HG03135 (cell line): ENCODE results near the gene C17orf75.
A peak's percentile ranks its signal among the peaks of the same experiment; 100 is the strongest.
"Not testable (repeated sequence)": the region's sequence is repeated elsewhere in the genome, so short reads cannot be mapped to it uniquely, and the experiment has no call there.

Experiments used
- ATAC-seq: cut with Tn5 transposase; IDR thresholded peaks from one replicate; pipeline ENCODE4 v1.9.1; 2021; ENCODE audit warnings: mild to moderate bottlenecking, moderate library complexity; ENCODE audit not compliant: unreplicated experiment

Gene C17orf75

DNA sequence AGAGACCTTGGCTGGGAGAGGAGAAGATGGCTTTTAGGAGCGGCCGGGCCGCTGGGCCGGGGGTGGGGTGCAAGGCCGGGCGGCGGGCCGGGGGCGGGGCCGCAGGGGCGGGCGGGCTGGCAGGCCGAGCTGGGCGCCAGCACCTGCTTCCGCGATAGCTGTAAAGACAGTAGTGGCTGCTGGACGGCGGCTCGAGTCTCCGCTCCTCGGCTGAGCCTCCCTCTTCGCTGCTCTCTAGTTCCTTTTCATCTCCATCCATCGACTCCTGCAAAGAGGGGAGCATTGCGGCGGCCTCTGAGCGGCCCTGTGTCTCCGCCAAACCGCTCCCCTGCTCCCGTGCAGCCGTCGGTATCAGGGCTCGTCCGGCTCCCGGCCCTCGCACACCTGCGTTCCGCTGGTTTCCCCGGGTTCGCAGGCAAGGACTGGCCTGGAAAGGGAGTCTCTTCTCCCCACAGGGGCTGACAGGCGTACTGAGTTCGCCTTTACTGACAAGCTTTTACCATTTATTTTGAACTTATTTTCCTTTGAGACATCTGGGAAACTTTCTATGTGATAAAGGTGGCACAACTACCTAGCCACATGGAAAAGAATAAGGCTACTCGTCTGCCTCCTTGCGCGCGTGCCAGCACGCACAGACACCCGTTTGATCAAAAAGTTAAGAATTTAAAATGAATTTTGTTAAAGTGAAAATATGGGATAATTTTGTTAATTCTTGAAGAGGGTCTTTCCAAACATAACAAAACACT lies at the start of gene C17orf75:
TSS of gene C17orf75 (minus strand) at position 317 of the 746 bp plus-strand sequence. CDS start at position 283, 34 bp downstream.
- ATAC-seq, result peak; percentile 84

GRCh38 chr17:32388613-32389459 lies 46.9 kb upstream of the C17orf75 start:
- ATAC-seq, result no peak

DNA sequence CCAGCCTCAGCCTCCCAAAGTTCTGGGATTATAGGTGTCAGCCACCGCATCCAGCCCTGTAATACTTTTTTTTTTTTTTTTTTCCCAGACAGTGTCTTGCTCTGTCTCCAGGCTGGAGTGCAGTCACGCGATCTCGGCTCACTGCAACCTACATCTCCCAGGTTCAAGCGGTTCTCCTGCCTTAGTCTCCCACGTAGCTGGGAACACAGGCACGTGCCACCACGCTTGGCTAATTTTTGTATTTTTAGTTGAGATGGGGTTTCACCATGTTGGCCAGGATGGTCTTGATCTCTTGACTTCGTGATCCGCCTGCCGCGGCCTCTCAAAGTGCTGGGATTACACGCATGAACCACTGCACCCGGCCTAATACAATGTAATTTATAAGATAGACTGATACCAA lies 46.2 kb upstream of the C17orf75 start:
- not testable (repeated sequence) for ATAC-seq

DNA sequence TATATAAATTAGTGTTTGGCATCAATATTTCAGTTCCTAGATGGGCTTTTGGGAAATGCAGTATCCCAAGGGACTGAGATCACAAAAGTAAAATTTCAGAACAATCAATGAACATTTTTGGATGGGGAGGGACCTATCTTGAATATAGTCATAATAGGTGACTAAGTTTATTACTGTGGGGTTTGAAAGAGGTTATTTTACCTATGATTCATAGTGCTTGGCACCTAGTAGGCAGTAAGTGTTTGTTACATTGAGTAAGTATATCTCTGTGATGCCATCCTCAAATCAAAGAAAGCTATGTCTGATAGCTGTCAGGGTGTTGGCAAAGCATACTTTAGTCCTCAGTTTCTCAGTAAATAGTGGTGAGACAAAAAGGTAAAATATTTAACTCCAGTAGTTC lies 44.9 kb upstream of the C17orf75 start:
- no peak for ATAC-seq

GRCh38 chr17:32385971-32386370 lies 44.0 kb upstream of the C17orf75 start:
- ATAC-seq, result no peak

- ATAC-seq, result no peak
Observed at GRCh38 chr17:32385121-32385520, 43.1 kb upstream of the C17orf75 start.

DNA sequence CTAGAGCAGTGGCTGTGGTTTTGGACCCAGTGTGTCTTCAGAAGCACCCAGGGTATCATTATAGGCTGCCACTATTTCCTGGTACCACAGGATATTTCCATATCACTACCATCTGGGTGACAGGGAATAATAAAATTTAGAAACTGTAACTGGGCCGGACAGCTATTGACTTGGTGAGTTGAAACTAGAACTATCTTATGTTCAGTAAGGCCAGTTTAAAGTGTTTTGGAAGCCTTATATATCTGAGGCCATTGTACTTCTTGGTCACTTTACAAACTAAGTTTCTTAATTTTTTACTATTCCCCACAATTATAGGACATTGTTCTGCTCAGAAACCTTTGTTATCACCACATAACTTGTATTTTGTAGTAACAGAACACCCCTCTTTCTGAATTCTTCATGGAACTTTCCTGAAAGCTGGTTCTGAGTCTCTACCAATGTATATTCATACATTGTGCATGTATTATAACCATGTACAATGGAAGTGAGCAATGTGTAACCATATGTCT lies 42.0 kb upstream of the C17orf75 start:
- ATAC-seq, result no peak

DNA sequence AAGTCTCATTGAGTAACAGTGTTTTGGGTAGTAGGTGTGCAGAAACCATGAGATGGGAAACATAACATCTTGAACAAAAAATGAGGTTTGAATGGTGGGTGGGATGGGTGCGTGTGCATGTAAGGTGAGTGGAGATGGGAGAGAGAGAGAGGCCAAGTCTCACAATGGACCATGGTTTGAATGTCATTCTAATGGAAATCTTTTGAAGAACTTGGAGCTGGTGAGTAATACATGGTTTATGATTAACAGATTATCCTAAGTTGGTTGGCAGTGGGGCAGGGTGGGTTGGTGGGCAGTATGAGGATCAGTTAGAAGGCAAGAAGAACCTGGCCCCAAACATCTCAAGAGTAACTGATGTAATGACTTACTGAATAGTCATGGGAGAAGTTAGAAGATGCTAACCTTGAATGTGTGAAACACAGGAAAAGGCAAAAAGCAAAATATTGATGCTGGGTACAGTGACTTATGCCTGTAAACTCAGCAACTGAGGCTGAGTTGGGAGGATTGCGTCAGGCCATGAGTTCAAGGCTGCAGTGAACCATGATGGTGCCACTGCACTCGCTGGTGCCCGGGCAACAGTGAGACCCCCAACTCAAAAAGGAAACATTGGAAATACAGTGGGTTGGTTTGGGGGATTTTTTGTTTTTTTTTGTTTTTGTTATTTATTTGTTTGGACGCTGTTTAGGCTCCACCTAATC lies 40.7 kb upstream of the C17orf75 start:
- no peak for ATAC-seq

DNA sequence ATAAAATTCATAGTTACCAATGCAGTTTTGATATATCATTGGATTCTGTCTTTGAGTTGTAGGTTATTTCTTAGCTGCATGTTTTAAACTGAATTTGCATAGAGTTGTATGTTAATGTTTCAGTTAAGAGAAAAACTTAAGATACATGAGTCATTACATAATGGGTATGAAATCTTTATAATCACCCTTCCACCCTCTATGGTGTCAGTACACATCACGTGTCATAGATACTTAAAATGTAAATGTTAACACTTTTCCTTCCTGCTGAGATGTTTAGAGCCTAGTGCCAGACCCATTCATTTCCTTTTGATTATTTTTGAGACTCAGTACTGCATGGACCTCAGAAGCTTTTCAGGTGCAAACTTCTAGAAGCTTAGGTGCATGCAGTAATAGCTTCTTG lies 28.5 kb upstream of the C17orf75 start:
- no peak for ATAC-seq

DNA sequence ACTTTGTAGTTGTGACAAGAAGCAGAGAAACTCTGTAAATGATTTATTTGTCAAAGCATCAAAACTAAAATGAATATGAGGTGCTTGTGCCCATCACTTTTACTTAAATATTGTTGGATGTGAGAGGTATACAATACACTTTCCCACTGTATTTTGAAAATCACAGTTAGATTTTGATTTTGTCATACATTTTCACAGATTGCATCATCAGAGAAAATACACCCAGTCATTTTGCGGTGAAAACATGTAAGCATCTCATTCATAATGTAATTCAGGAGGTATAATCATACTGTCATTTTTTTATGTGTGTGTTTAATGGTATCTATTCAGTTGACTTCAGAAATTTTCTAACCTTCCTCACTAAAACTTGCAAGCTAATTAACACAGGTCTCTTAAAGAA lies 19.3 kb upstream of the C17orf75 start:
- ATAC-seq, result no peak

- no peak for ATAC-seq
Observed at GRCh38 chr17:32357615-32358014, 15.6 kb upstream of the C17orf75 start.

DNA sequence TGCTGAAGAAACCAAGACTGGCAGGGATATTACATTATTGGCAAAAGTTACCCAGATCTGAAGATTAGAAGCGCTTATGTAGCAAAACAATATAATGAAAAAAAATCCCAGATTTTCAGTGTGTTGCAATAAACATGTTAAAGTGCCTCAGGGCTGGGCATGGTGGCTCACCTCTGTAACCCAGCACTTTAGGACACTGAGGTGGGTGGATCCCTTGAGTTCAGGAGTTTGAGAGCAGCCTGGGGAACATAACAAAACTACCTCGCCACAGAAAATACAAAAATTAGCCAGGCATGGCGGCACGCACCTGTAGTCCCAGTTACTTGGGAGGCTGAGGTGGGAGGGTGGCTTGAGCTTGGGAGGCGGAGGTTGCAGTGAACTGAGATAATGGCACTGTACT lies 14.8 kb upstream of the C17orf75 start:
- no peak for ATAC-seq

DNA sequence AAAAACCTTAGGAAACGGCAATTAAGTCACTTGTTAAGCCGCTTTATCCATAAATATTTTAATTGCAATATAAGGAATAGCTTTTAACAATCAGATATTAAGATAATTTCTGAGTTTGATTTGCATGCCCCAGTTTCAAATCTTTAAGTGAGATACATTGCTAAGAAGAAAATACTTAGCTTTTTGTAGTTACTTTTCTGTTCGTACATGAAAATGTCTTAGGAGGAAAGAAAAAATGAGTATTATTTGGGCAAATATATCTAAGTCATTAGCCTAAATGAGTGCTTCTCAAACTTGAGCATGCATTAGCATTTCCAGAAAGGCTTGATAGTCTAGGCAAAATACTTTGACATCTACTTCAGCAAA lies 14.4 kb upstream of the C17orf75 start:
- ATAC-seq, result no peak

DNA sequence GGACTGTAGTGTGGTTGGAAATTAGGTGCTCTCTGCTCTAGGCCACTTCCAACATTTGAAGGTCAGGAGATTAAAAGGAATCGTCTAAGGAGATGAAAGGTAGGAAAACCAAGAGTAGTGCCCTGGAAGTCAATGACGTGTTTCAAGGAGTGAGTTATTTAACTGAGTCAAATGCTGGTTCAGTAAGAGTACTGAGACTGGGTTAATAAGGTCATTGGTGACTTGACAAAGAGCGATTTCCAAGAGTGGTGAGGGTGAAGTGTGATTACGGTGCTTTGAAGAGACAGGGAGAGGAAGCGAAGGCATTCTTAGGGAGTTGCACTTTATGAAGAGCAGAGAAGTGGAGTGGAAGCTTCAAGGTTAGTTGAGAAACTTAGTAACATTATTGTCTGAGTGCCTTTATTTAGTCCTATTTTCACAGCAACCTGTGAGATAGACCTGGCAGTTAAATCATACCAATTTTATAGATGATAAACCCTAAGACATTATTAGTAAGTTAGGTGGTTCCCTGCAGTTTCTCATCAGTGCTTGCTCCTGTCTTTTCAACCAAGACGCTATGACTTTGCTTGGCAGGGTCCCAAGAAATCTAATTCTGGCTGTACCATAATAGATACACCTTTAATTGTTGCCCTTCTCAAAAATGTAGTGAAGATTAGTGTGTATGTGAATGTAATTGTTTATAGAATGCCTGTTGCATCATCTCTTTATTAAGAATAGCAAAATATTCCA lies 13.8 kb upstream of the C17orf75 start:
- ATAC-seq, result no peak

- not testable (repeated sequence) for ATAC-seq
Observed at GRCh38 chr17:32352734-32353133, 10.8 kb upstream of the C17orf75 start.

- ATAC-seq, result peak; percentile 18
Observed at GRCh38 chr17:32350666-32351418, 8.9 kb upstream of the C17orf75 start.

DNA sequence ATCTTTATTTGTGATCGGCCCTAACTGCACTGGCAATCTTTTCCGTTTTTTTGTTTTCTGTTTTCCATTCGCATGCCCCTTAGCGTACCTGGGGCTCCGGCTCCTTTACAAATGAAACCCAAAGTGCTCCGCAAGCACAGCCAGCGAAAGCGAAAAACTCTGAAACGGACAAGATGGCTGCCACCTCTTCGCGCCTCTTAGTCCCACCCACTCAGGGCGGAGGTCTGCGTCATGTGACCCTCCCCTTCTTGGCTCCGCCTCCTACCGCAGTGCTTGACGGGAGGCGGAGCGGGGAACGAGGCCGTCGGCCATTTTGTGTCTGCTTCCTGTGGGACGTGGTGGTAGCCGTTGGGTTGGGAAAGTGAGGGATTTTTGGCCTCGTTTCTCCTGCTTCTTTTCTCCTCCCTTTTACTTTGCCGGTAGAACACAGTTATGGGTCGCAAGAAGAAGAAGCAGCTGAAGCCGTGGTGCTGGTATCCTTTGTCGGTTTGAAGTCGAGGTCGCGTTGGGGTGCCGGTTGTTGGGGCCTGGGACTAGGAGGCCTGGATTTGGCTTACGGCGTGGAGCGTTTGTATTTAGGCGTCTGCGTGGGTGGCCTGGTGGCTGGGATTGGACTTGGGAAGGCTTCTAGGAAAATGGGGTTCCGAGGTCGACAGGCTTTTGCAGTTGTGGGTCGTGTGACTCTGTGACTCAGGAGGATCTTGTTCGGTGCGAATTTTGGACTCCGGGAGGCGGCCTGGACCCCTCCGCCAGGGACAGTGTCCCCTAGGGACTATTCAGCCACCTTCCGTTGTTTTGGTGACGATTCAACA lies 8.1 kb upstream of the C17orf75 start, which contains the start of gene ZNF207:
TSS of gene ZNF207 (plus strand) at position 304 of the 812 bp plus-strand sequence. CDS start at position 433, 129 bp downstream.
- peak; percentile 82 for ATAC-seq

- ATAC-seq, result no peak
Observed at GRCh38 chr17:32349503-32349853, 7.5 kb upstream of the C17orf75 start.

GRCh38 chr17:32348483-32348800 lies 6.5 kb upstream of the C17orf75 start:
- ATAC-seq, result no peak
